Endothelial cell of umbilical vein (primary cell): ENCODE data around the gene EIF1AX. TPM values are rescaled to one million over a fixed set of nuclear protein-coding genes. Genes with fewer than 3 reads are reported as not detected.
A peak's percentile ranks its signal among the peaks of the same experiment; 100 is the strongest.

ENCODE experiments used
- BruUV-seq: library from RNA; stranded (reverse); fragments of 400-500 nt; replicated peaks from 2 replicates; lab custom pipeline; 2021; lab: Mats Ljungman, UMichigan
- CTCF ChIA-PET: fragments of 300-600, 350-600 bp; sonication (Branson Sonifier 250); formaldehyde crosslinking; loops from one replicate; lab custom pipeline; 2021; ENCODE audit warnings: antibody characterized with exemption, inconsistent platforms; lab: Charles Lee
- POLR2A ChIA-PET: fragments of 300-600, 350-600 bp; sonication (Branson Sonifier 250); formaldehyde crosslinking; loops from one replicate; lab custom pipeline; 2021; ENCODE audit warnings: antibody characterized with exemption, inconsistent platforms; lab: Charles Lee
- DNase-seq: peaks from one replicate; pipeline ENCODE4 v3.0.0-alpha.2; 2011; ENCODE audit warnings: low read depth, low spot score
- FAIRE-seq: peaks from 2 replicates; lab custom pipeline; 2011; peaks lifted over from hg19 to GRCh38; lab: Jason Lieb, UNC
- H2AFZ ChIP-seq: 2 replicates; pipeline ENCODE4 v1.6.0; 2012; ENCODE audit warnings: low read depth, low read length, control low read depth, inconsistent platforms
- H3K27ac ChIP-seq: 2 replicates; pipeline ENCODE4 v1.5.1; 2011; ENCODE audit warnings: low read depth, mild to moderate bottlenecking, control low read depth, low read length, moderate library complexity; ENCODE audit not compliant: insufficient read depth
- H3K27me3 ChIP-seq, 2 experiments: 2 replicates each; pipeline versions ENCODE4 v1.6.0 to v1.6.1; 2011; ENCODE audit warnings: low read length in 2 of 2, mixed read lengths in 1 of 2; ENCODE audit not compliant: control insufficient read depth in 2 of 2, insufficient read depth in 2 of 2
- H3K36me3 ChIP-seq, 2 experiments: 2 replicates in 1 of 2; 3 replicates in 1 of 2; pipeline ENCODE4 v1.5.1; 2011; ENCODE audit warnings: low read length in 2 of 2, mild to moderate bottlenecking in 1 of 2, moderate library complexity in 1 of 2; ENCODE audit not compliant: control insufficient read depth in 2 of 2, insufficient read depth in 2 of 2; ENCODE audit errors: extremely low read depth in 1 of 2
- H3K4me1 ChIP-seq: 3 replicates; pipeline ENCODE4 v1.5.1; 2011; ENCODE audit warnings: mild to moderate bottlenecking, low read length; ENCODE audit not compliant: control insufficient read depth, insufficient read depth; ENCODE audit errors: extremely low read depth
- H3K4me2 ChIP-seq: 2 replicates; pipeline ENCODE4 v1.6.1; 2011; ENCODE audit warnings: low read length, control low read depth, mixed read lengths; ENCODE audit not compliant: insufficient read depth
- H3K4me3 ChIP-seq, 3 experiments: fragments of 200-600 bp in 1 of 3; sonication (generic), shearing (Covaris generic) in 1 of 3; replicated peaks in 1 of 3; 2 replicates each; pipeline ENCODE4 v1.5.1; 2011 to 2016; ENCODE audit warnings: control low read depth in 3 of 3, low read length in 3 of 3, mild to moderate bottlenecking in 2 of 3, inconsistent platforms in 1 of 3, low read depth in 1 of 3, moderate library complexity in 1 of 3; ENCODE audit not compliant: insufficient read depth in 1 of 3
- H3K79me2 ChIP-seq: 2 replicates; pipeline ENCODE4 v1.6.0; 2012; ENCODE audit warnings: low read length, inconsistent platforms; ENCODE audit not compliant: control insufficient read depth, insufficient read depth
- H3K9ac ChIP-seq: replicated peaks from 2 replicates; pipeline ENCODE3; 2011; ENCODE audit warnings: low read length, control low read depth; ENCODE audit not compliant: insufficient read depth; ENCODE audit errors: extremely low read depth
- H3K9me1 ChIP-seq: replicated peaks from 3 replicates; pipeline ENCODE4 v1.6.0; 2011; ENCODE audit warnings: mild to moderate bottlenecking, low read length; ENCODE audit not compliant: control insufficient read depth, insufficient read depth; ENCODE audit errors: extremely low read depth
- H3K9me3 ChIP-seq: replicated peaks from 2 replicates; pipeline ENCODE4 v1.5.1; 2012; ENCODE audit warnings: low read length, inconsistent platforms; ENCODE audit not compliant: control insufficient read depth, insufficient read depth
- H4K20me1 ChIP-seq: replicated peaks from 2 replicates; pipeline ENCODE3; 2011; ENCODE audit warnings: mild to moderate bottlenecking, low read length; ENCODE audit not compliant: control insufficient read depth, insufficient read depth; ENCODE audit errors: extremely low read depth
- EZH2 ChIP-seq: IDR thresholded peaks from 2 replicates; pipeline ENCODE4 v1.6.1; 2012; ENCODE audit warnings: borderline replicate concordance, low read depth, mild to moderate bottlenecking, moderate library complexity, low read length, inconsistent platforms; ENCODE audit not compliant: severe bottlenecking
- FOS ChIP-seq: IDR thresholded peaks from 2 replicates; pipeline ENCODE4 v1.6.1; 2011; ENCODE audit warnings: mild to moderate bottlenecking, low read length, moderate library complexity, borderline replicate concordance; ENCODE audit not compliant: insufficient read depth
- GATA2 ChIP-seq: IDR thresholded peaks from 2 replicates; pipeline ENCODE4 v1.7.0; 2011; ENCODE audit warnings: low read depth, mild to moderate bottlenecking, moderate library complexity, mixed read lengths, low read length; ENCODE audit not compliant: insufficient read length, insufficient read depth
- JUN ChIP-seq: IDR thresholded peaks from 2 replicates; pipeline ENCODE4 v1.6.1; 2011; ENCODE audit warnings: borderline replicate concordance, low read depth; ENCODE audit not compliant: insufficient read length, insufficient read depth
- MYC ChIP-seq: IDR thresholded peaks from one replicate; pipeline ENCODE4 v1.6.1; 2011; ENCODE audit warnings: mild to moderate bottlenecking, low read depth, low read length
- POLR2A ChIP-seq: IDR thresholded peaks from 2 replicates; pipeline ENCODE4 v1.6.1; 2012; ENCODE audit warnings: low read depth, mild to moderate bottlenecking, control low read depth, low read length
- POLR2AphosphoS5 ChIP-seq: IDR thresholded peaks from 2 replicates; pipeline ENCODE4 v1.6.1; 2012; ENCODE audit warnings: low read depth, mild to moderate bottlenecking, control low read depth, low read length, moderate library complexity; ENCODE audit not compliant: insufficient read depth
- dilution Hi-C: fragments of 300-500 bp; cut with MboI; formaldehyde crosslinking; loops from one replicate; pipeline ENCODE4 v1.15.0; 2019; ENCODE audit warnings: low sequenced_read_pairs; ENCODE audit not compliant: extremely low pct_ligation_motif_present
- intact Hi-C: fragments of 100-400 bp; cut with micrococcal nuclease; formaldehyde crosslinking; loops from one replicate; pipeline ENCODE4 v1.10.0; 2022
- polyA plus RNA-seq, 4 experiments: library from polyadenylated mRNA; depleted of rRNA in 3 of 4; stranded (reverse) in 3 of 4; unstranded in 1 of 4; fragments of >200 nt; gene quantifications; 2 replicates each; pipeline versions ENCODE4 v1.2.1 to v1.2.3, GENCODE V29; 2011 to 2012; ENCODE audit warnings: missing spikeins in 1 of 4
- total RNA-seq: library from RNA; stranded (reverse); gene quantifications from 2 replicates; pipeline ENCODE4 v1.2.3, GENCODE V29; 2021
- TF ChIP-seq, protein P1 (sequence below): IDR thresholded peaks from 2 replicates; pipeline ENCODE4 v1.6.1; 2011; ENCODE audit not compliant: insufficient read depth, insufficient read length
- TF ChIP-seq, protein P2 (sequence below), 2 donors: IDR thresholded peaks; 1 replicate in 1 of 2; 2 replicates in 1 of 2; pipeline ENCODE4 v1.5.1; 2011; ENCODE audit warnings: low read length in 2 of 2, mild to moderate bottlenecking in 2 of 2, moderate library complexity in 2 of 2, control low read depth in 1 of 2, inconsistent platforms in 1 of 2, low read depth in 1 of 2; ENCODE audit not compliant: insufficient read depth in 1 of 2; ENCODE audit errors: extremely low read depth in 1 of 2

The EIF1AX gene
- total and polyA plus RNA-seq, 2 donors (not counting 3 experiments of a cell fraction or from before 2014, with no cell fraction given), result 12.8 to 89.4 TPM

- dilution Hi-C loops (no loop called here), intact Hi-C loops (no loop called here)
- TF ChIP-seq JUN (no peak), GATA2 (no peak), EZH2 (no peak), POLR2AphosphoS5 (no peak), POLR2A (no peak), FOS (no peak), MYC (no peak)
- TF ChIP-seq, protein P1, sequence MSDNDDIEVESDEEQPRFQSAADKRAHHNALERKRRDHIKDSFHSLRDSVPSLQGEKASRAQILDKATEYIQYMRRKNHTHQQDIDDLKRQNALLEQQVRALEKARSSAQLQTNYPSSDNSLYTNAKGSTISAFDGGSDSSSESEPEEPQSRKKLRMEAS, result no peak
- TF ChIP-seq, protein P2, sequence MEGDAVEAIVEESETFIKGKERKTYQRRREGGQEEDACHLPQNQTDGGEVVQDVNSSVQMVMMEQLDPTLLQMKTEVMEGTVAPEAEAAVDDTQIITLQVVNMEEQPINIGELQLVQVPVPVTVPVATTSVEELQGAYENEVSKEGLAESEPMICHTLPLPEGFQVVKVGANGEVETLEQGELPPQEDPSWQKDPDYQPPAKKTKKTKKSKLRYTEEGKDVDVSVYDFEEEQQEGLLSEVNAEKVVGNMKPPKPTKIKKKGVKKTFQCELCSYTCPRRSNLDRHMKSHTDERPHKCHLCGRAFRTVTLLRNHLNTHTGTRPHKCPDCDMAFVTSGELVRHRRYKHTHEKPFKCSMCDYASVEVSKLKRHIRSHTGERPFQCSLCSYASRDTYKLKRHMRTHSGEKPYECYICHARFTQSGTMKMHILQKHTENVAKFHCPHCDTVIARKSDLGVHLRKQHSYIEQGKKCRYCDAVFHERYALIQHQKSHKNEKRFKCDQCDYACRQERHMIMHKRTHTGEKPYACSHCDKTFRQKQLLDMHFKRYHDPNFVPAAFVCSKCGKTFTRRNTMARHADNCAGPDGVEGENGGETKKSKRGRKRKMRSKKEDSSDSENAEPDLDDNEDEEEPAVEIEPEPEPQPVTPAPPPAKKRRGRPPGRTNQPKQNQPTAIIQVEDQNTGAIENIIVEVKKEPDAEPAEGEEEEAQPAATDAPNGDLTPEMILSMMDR (IDR thresholded peaks at IDR 0.05; ENCODE audit: extremely low read depth in 1 of 2, insufficient read depth in 1 of 2, low read depth in 1 of 2, low read length in 2 of 2), result no peak
- no peak for DNase-seq
- Histone ChIP-seq H3K79me2 (no peaks in the 10 kb centered on the region), H3K27me3 (no peaks in the 10 kb centered on the region), H3K27ac (no peak overlapping the region), H2AFZ (no peak overlapping the region), H3K9ac (no peak overlapping the region), H3K4me1 (no peaks in the 10 kb centered on the region), H3K9me3 (no peaks in the 10 kb centered on the region), H4K20me1 (no peaks in the 10 kb centered on the region), H3K4me3 (no peak overlapping the region), H3K36me3 (no peaks in the 10 kb centered on the region), H3K9me1 (no peaks in the 10 kb centered on the region), H3K4me2 (no peak overlapping the region)
- FAIRE-seq, result peak; percentile 70
- CTCF ChIA-PET, result no interaction called here
- no TSS peak for BruUV-seq
- POLR2A ChIA-PET, result no interaction called here
These were observed 40.1 kb upstream of the EIF1AX start for GRCh38 chrX:20181598-20182329.
